Heart left ventricle (tissue), 16 donors: ENCODE measurements around the gene PPP1R9A. TPM values are rescaled to one million over a fixed set of nuclear protein-coding genes. Genes with fewer than 3 reads are reported as not detected.

Experiments used
- ATAC-seq, 4 donors: fragments of 200-7000 bp; cut with Tn5 transposase; one replicate each; pipeline ENCODE4 v1.9.1; 2020 to 2022; ENCODE audit warnings: moderate library complexity in 4 of 4, mild to moderate bottlenecking in 3 of 4, moderate number of reproducible peaks in 1 of 4
- DNase-seq, 5 donors: peaks; one replicate each; pipeline ENCODE4 v3.0.0-alpha.2; 2020
- H3K27ac ChIP-seq, 12 donors: fragments of 200-600 bp; sonication (generic) in 4 of 12; one replicate each; pipeline versions ENCODE4 v1.5.0 to v1.8.0; 2016 to 2022; ENCODE audit warnings: mild to moderate bottlenecking in 2 of 12
- H3K27me3 ChIP-seq, 9 donors: fragments of 200-600 bp; sonication (generic) in 2 of 9; one replicate each; pipeline versions ENCODE4 v1.5.1 to v1.8.0; 2016 to 2022; ENCODE audit warnings: mild to moderate bottlenecking in 3 of 9
- H3K36me3 ChIP-seq, 9 donors: fragments of 200-600 bp; sonication (generic) in 2 of 9; one replicate each; pipeline versions ENCODE4 v1.5.0 to v1.8.0; 2018 to 2022; ENCODE audit warnings: mild to moderate bottlenecking in 2 of 9
- H3K4me1 ChIP-seq, 12 donors: fragments of 200-600 bp; sonication (generic) in 4 of 12; one replicate each; pipeline versions ENCODE4 v1.5.0 to v1.8.0; 2016 to 2022; ENCODE audit warnings: mild to moderate bottlenecking in 3 of 12
- H3K4me3 ChIP-seq, 12 donors: fragments of 200-600 bp; sonication (generic) in 4 of 12; one replicate each; pipeline versions ENCODE4 v1.5.0 to v1.8.0; 2017 to 2022; ENCODE audit warnings: mild to moderate bottlenecking in 9 of 12, moderate library complexity in 4 of 12
- H3K9me3 ChIP-seq, 12 donors: fragments of 200-600 bp; sonication (generic) in 4 of 12; one replicate each; pipeline versions ENCODE4 v1.5.0 to v1.8.0; 2016 to 2022; ENCODE audit warnings: mild to moderate bottlenecking in 1 of 12
- POLR2A ChIP-seq, 2 donors: fragments of 450-650 bp; IDR thresholded peaks; one replicate each; pipeline ENCODE4 v1.6.1; 2017; ENCODE audit warnings: antibody characterized with exemption in 2 of 2, mild to moderate bottlenecking in 2 of 2, moderate library complexity in 2 of 2
- WGBS, 4 donors: extraction: QIAGEN DNeasy Blood & Tissue Kit in 2 of 4; methylation state at CpG; one replicate each; pipeline versions ENCODE4 v1.1.5 to v1.1.7; 2013 to 2018; 5-methylcytosine and 5-hydroxymethylcytosine counted together
- intact Hi-C, 10 donors: fragments of 100-400 bp; cut with DNase I; formaldehyde crosslinking; loops; one replicate each; pipeline versions ENCODE4 v1.11.1 to v1.14.2; 2022
- polyA plus RNA-seq, 2 donors: library from polyadenylated mRNA; stranded (reverse); fragments of 200-250 nt; gene quantifications; one replicate each; pipeline ENCODE4 v1.2.3, GENCODE V29; 2013
- total RNA-seq, 9 donors: library from RNA; depleted of rRNA in 2 of 9; stranded (reverse); fragments of >200 nt in 2 of 9; fragmentation: NEBNext Ultra II Directional in 3 of 9; extraction: Animal tissue kit (Norgen Biotek cat#: 25700) in 3 of 9; gene quantifications; one replicate each; pipeline versions ENCODE4 v1.1.0 to v1.2.4, GENCODE V29; 2016 to 2023
- TF ChIP-seq, protein P1 (sequence below), 12 donors: fragments of 200-600 bp; sonication (generic) in 4 of 12; IDR thresholded peaks; one replicate each; pipeline versions ENCODE4 v1.5.0 to v1.8.0; 2018 to 2022; ENCODE audit warnings: antibody characterized with exemption in 12 of 12, mild to moderate bottlenecking in 5 of 12
- donor health status: ischemic (EF 13 %, LVEDD 7.1; RV severe dilation, severe dysfunction).
- donor health status: healthy with polysubstance abuse.
- donor health status: DM: no; HTN: yes; CAD: no.
- donor health status: DM: no; HTN: no; CAD: no.
- donor health status: ischemic (EF 25% LVEDD 6.9; RV normal size, moderate dysfunction).
- donor health status: ischemic (EF 25% LVEDD 5.7; RV mildly dilated, moderate dysfunction).
- donor health status: healthy.
- donor health status: DM: yes; HTN: yes; CAD: no.
- donor health status: ischemic (EF 35%, LVEDD 5.7; RV mildly dilated, moderate dysfunction).
- donor health status: nonischemic (EF 11% LVEDD 7.7; RV severe dilation, severe dysfunction).
- donor health status: DM: yes; HTN: yes; CAD: no.
- donor health status: PGD.
- donor health status: ischemic (EF 29% LVEDD 5.4; RV normal size, mild dysfunction).
- donor health status: nonischemic (EF 23%, LVEDD 6.1; RV moderate dilation, normal function).

Gene PPP1R9A
- total and polyA plus RNA-seq, 11 donors: 3.6 to 42.8 (median 30.0) TPM

- peaks cover 0 to 20% (median 5%) of the 10 kb centered on the region in 12 donors for H3K9me3 ChIP-seq
- peak in 1 of 5 donors; percentile 32 for DNase-seq
- H3K27ac ChIP-seq: no peak overlapping the region
- WGBS, 4 donors: 69 to 80% (median 72%) methylated on average over 5 to 6 of the region's 6 CpGs
- no peaks in the 10 kb centered on the region for H3K36me3 ChIP-seq
- no peaks in the 10 kb centered on the region for H3K27me3 ChIP-seq
- TF ChIP-seq, protein P1, sequence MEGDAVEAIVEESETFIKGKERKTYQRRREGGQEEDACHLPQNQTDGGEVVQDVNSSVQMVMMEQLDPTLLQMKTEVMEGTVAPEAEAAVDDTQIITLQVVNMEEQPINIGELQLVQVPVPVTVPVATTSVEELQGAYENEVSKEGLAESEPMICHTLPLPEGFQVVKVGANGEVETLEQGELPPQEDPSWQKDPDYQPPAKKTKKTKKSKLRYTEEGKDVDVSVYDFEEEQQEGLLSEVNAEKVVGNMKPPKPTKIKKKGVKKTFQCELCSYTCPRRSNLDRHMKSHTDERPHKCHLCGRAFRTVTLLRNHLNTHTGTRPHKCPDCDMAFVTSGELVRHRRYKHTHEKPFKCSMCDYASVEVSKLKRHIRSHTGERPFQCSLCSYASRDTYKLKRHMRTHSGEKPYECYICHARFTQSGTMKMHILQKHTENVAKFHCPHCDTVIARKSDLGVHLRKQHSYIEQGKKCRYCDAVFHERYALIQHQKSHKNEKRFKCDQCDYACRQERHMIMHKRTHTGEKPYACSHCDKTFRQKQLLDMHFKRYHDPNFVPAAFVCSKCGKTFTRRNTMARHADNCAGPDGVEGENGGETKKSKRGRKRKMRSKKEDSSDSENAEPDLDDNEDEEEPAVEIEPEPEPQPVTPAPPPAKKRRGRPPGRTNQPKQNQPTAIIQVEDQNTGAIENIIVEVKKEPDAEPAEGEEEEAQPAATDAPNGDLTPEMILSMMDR (IDR thresholded peaks at IDR 0.05): no peak
- TF ChIP-seq POLR2A (IDR thresholded peaks at IDR 0.05): no peak
- ATAC-seq: no peak
- H3K4me1 ChIP-seq: peaks cover 0 to 3% (median 0%) of the 10 kb centered on the region in 12 donors
- H3K4me3 ChIP-seq: no peak overlapping the region
- intact Hi-C loops: no loop called here
These were observed 119.2 kb downstream of the PPP1R9A start for GRCh38 chr7:95026421-95027072.

DNA sequence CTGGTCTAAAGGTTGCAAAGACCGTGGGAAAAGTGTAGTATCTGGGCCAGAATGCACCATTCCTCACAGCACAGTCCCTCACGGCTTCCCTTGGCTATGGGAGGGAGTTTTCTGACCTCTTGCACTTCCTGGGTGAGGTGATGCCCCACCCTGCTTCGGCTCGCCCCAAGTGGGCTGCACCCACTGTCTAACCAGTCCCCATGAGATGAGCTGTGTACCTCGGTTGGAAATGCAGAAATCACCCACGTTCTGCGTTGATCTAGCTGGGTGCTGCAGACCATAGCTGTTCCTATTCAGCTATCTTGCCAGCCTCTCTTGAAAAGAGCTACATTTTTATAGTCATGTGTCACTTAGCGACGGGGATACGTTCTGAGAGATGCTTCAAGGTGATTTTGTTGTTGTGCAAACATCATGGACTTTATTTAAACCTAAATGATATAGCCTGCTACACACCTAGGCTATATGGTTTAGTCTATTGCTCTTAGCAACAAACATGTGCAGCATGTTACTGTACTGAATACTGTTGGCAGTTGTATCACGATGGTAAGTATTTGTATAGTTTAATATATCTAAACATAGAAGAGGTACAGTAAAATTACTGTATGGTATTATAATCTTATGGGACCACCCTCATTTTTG lies 120.0 kb downstream of the PPP1R9A start:
- TF ChIP-seq, protein P1 (IDR thresholded peaks at IDR 0.05): no peak
- no peak for TF ChIP-seq POLR2A (IDR thresholded peaks at IDR 0.05)
- Histone ChIP-seq H3K9me3 (peaks cover 0 to 17% (median 5%) of the 10 kb centered on the region in 12 donors), H3K27me3 (no peaks in the 10 kb centered on the region), H3K27ac (no peak overlapping the region), H3K4me1 (peaks cover 0 to 3% (median 0%) of the 10 kb centered on the region in 12 donors), H3K4me3 (no peak overlapping the region), H3K36me3 (no peaks in the 10 kb centered on the region)
- 71 to 81% (median 80%) methylated on average over 7 to 11 of the region's 11 CpGs for WGBS, 4 donors
- ATAC-seq: no peak
- intact Hi-C loops: no loop called here
- DNase-seq: no peak

GRCh38 chr7:95028683-95029082 lies 121.3 kb downstream of the PPP1R9A start:
- Histone ChIP-seq H3K27me3 (no peaks in the 10 kb centered on the region), H3K27ac (no peak overlapping the region), H3K4me3 (no peak overlapping the region), H3K36me3 (no peaks in the 10 kb centered on the region), H3K9me3 (peaks cover 0 to 17% (median 5%) of the 10 kb centered on the region in 12 donors), H3K4me1 (peaks cover 0 to 3% (median 0%) of the 10 kb centered on the region in 12 donors)
- DNase-seq: no peak
- ATAC-seq: no peak
- WGBS, 4 donors: 89 to 94% (median 92%) methylated on average over 1 of the region's 1 CpG
- TF ChIP-seq POLR2A (IDR thresholded peaks at IDR 0.05): no peak
- TF ChIP-seq, protein P1 (IDR thresholded peaks at IDR 0.05): no peak
- intact Hi-C loops: no loop called here

- intact Hi-C loops: no loop called here
- Histone ChIP-seq H3K27me3 (no peaks in the 10 kb centered on the region), H3K27ac (no peak overlapping the region), H3K4me3 (no peak overlapping the region), H3K4me1 (peaks cover 0 to 6% (median 0%) of the 10 kb centered on the region in 12 donors), H3K9me3 (no peaks in the 10 kb centered on the region), H3K36me3 (no peaks in the 10 kb centered on the region)
- no peak for DNase-seq
- no peak for ATAC-seq
- no peak for TF ChIP-seq POLR2A (IDR thresholded peaks at IDR 0.05)
- TF ChIP-seq, protein P1 (IDR thresholded peaks at IDR 0.05): no peak
These were observed 127.9 kb downstream of the PPP1R9A start for GRCh38 chr7:95035295-95035694.
